Osteoblast (primary cell): Measurements from ENCODE around the gene BMI1. TPM values are rescaled to one million over a fixed set of nuclear protein-coding genes. Genes with fewer than 3 reads are reported as not detected.
A peak's percentile ranks its signal among the peaks of the same experiment; 100 is the strongest.
"Not testable (repeated sequence)": the region's sequence is repeated elsewhere in the genome, so short reads cannot be mapped to it uniquely, and the experiment has no call there.

ENCODE experiments used
- DNase-seq: peaks from one replicate; pipeline ENCODE4 v3.0.0; 2011; ENCODE audit warnings: low spot score, mixed read lengths; ENCODE audit not compliant: insufficient read length; ENCODE audit errors: missing footprints
- H2AFZ ChIP-seq: 2 replicates; pipeline ENCODE4 v1.6.0; 2011; ENCODE audit warnings: mild to moderate bottlenecking, low read length
- H3K27ac ChIP-seq: 2 replicates; pipeline ENCODE4 v1.5.1; 2011; ENCODE audit warnings: mild to moderate bottlenecking, low read depth, low read length, moderate library complexity
- H3K27me3 ChIP-seq: 2 replicates; pipeline ENCODE4 v1.6.0; 2012; ENCODE audit warnings: mild to moderate bottlenecking, control low read depth, inconsistent platforms, low read length, moderate library complexity; ENCODE audit not compliant: insufficient read depth
- H3K36me3 ChIP-seq: 2 replicates; pipeline ENCODE4 v1.5.1; 2011; ENCODE audit warnings: mild to moderate bottlenecking, low read length, control low read depth, moderate library complexity; ENCODE audit not compliant: insufficient read depth
- H3K4me1 ChIP-seq: 2 replicates; pipeline ENCODE4 v1.5.1; 2011; ENCODE audit warnings: mild to moderate bottlenecking, low read length, control low read depth, moderate library complexity; ENCODE audit not compliant: insufficient read depth
- H3K4me2 ChIP-seq: 2 replicates; pipeline ENCODE4 v1.6.0; 2011; ENCODE audit warnings: mild to moderate bottlenecking, low read length; ENCODE audit not compliant: insufficient read depth
- H3K4me3 ChIP-seq: fragments of 200-600 bp; sonication (generic); 3 replicates; pipeline ENCODE4 v1.5.1; 2012; ENCODE audit warnings: mild to moderate bottlenecking, low read length, inconsistent platforms; ENCODE audit not compliant: insufficient read depth
- H3K79me2 ChIP-seq: 2 replicates; pipeline ENCODE4 v1.6.0; 2012; ENCODE audit warnings: mild to moderate bottlenecking, low read length, control low read depth, inconsistent platforms; ENCODE audit not compliant: insufficient read depth
- H3K9me3 ChIP-seq: 2 replicates; pipeline ENCODE4 v1.5.1; 2011; ENCODE audit warnings: low read depth, low read length, control low read depth
- H4K20me1 ChIP-seq: 2 replicates; pipeline ENCODE4 v1.6.0; 2012; ENCODE audit warnings: mild to moderate bottlenecking, low read length, control low read depth; ENCODE audit not compliant: insufficient read depth
- CTCF ChIP-seq: IDR thresholded peaks from 2 replicates; pipeline ENCODE4 v1.5.1; 2011; ENCODE audit warnings: mild to moderate bottlenecking, low read depth, low read length, moderate library complexity; ENCODE audit errors: extremely low read depth
- total RNA-seq: library from RNA; depleted of rRNA; stranded (reverse); fragments of >200 nt; gene quantifications from 2 replicates; pipeline ENCODE4 v1.2.3, GENCODE V29; 2012

BMI1 gene
- total RNA-seq, 1 donor, result 73.1 TPM

- no peak for TF ChIP-seq CTCF
- no peak for DNase-seq
- Histone ChIP-seq H3K27me3 (no peaks in the 10 kb centered on the region), H3K9me3 (no peaks in the 10 kb centered on the region), H3K4me3 (no peak overlapping the region), H3K4me1 (peaks cover 3% of the 10 kb centered on the region), H2AFZ (no peak overlapping the region), H4K20me1 (no peaks in the 10 kb centered on the region), H3K79me2 (no peaks in the 10 kb centered on the region), H3K36me3 (no peaks in the 10 kb centered on the region), H3K4me2 (no peak overlapping the region), H3K27ac (no peak overlapping the region)
Measured at GRCh38 chr10:22303461-22303860, 17.4 kb upstream of the BMI1 start.

DNA sequence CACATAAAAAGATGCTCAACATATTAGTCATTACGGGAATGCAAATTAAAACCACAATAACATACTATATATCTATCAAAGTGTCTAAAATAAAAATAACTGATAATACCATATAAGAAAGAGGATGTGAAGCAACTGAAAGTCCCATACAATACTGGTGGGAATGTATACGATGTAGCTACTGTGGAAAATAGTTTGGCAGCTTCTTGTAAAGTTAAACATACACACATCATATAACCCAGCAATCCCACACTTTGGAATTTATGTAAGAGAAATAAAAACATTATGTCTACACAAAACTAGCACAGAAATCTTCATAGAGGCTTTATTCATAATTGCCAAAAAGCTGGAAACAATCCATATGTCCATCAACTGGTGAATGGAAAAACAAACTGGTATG, 15.2 kb upstream of the BMI1 start:
- no peak overlapping the region for H3K4me3 ChIP-seq
- H3K27me3 ChIP-seq, result no peaks in the 10 kb centered on the region
- no peaks in the 10 kb centered on the region for H4K20me1 ChIP-seq
- no peaks in the 10 kb centered on the region for H3K79me2 ChIP-seq
- no peak overlapping the region for H3K4me2 ChIP-seq
- no peak for TF ChIP-seq CTCF
- peaks cover 6% of the 10 kb centered on the region for H3K4me1 ChIP-seq
- H3K36me3 ChIP-seq, result no peaks in the 10 kb centered on the region
- H2AFZ ChIP-seq, result no peak overlapping the region
- H3K27ac ChIP-seq, result no peak overlapping the region
- no peak for DNase-seq
- H3K9me3 ChIP-seq, result no peaks in the 10 kb centered on the region

GRCh38 chr10:22308390-22308789, 12.5 kb upstream of the BMI1 start:
- peak; percentile 68 for DNase-seq
- H2AFZ ChIP-seq, result no peak overlapping the region
- H3K9me3 ChIP-seq, result no peaks in the 10 kb centered on the region
- no peak for TF ChIP-seq CTCF
- H3K4me1 ChIP-seq, result peaks cover 6% of the 10 kb centered on the region
- no peaks in the 10 kb centered on the region for H3K79me2 ChIP-seq
- no peak overlapping the region for H3K4me2 ChIP-seq
- no peaks in the 10 kb centered on the region for H3K27me3 ChIP-seq
- H3K27ac ChIP-seq, result peak overlapping the region; percentile 82
- no peaks in the 10 kb centered on the region for H3K36me3 ChIP-seq
- H4K20me1 ChIP-seq, result no peaks in the 10 kb centered on the region
- no peak overlapping the region for H3K4me3 ChIP-seq

- H3K4me1 ChIP-seq, result peaks cover 6% of the 10 kb centered on the region
- no peaks in the 10 kb centered on the region for H3K27me3 ChIP-seq
- peak overlapping the region; percentile 82 for H3K27ac ChIP-seq
- H3K4me3 ChIP-seq, result no peak overlapping the region
- DNase-seq, result no peak
- no peak overlapping the region for H2AFZ ChIP-seq
- H3K4me2 ChIP-seq, result no peak overlapping the region
- no peaks in the 10 kb centered on the region for H4K20me1 ChIP-seq
- no peaks in the 10 kb centered on the region for H3K79me2 ChIP-seq
- no peak for TF ChIP-seq CTCF
- no peaks in the 10 kb centered on the region for H3K36me3 ChIP-seq
- H3K9me3 ChIP-seq, result no peaks in the 10 kb centered on the region
Measured at GRCh38 chr10:22309180-22310000, 11.5 kb upstream of the BMI1 start.

DNA sequence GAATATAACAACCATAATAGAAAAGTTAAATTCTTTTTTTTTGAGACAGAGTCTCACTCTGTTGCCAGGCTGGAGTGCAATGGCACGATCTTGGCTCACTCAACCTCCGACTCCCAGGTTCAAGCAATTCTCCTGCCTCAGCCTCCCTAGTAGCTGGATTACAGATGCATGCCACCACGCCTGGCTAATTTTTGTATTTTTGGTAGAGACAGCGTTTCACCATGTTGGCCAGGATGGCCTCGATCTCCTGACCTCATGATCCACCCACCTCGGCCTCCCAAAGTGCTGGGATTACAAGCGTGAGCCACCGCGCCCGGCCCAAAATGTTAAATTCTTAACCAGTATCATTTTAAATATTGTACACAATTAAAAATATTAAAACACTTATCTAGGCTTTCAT, 10.9 kb upstream of the BMI1 start:
- not testable (repeated sequence) for H3K27me3 ChIP-seq, DNase-seq, H3K79me2 ChIP-seq, H2AFZ ChIP-seq, H4K20me1 ChIP-seq, H3K27ac ChIP-seq, H3K4me3 ChIP-seq, H3K9me3 ChIP-seq, H3K4me2 ChIP-seq, H3K36me3 ChIP-seq, H3K4me1 ChIP-seq
